Left lobe of liver (tissue), 2 donors: ENCODE results near the gene VPS18. TPM values are rescaled to one million over a fixed set of nuclear protein-coding genes. Genes with fewer than 3 reads are reported as not detected.

Experiments used
- ATAC-seq: fragments of 200-7000 bp; cut with Tn5 transposase; one replicate; pipeline ENCODE4 v1.9.1; 2020; ENCODE audit warnings: mild to moderate bottlenecking, moderate library complexity
- DNase-seq: peaks from one replicate; pipeline ENCODE4 v3.0.0-alpha.2; 2020; ENCODE audit warnings: low spot score
- total RNA-seq: library from RNA; stranded (reverse); gene quantifications from one replicate; pipeline ENCODE4 v1.2.1, GENCODE V29; 2021
- donor health status: DM: no; HTN: no; CAD: no; lungs with moderate emphysema.
- donor health status: DM: no; HTN: yes; CAD: no.

Gene VPS18
- total RNA-seq, 1 donor from 2014 or later = 10.3 TPM

DNA sequence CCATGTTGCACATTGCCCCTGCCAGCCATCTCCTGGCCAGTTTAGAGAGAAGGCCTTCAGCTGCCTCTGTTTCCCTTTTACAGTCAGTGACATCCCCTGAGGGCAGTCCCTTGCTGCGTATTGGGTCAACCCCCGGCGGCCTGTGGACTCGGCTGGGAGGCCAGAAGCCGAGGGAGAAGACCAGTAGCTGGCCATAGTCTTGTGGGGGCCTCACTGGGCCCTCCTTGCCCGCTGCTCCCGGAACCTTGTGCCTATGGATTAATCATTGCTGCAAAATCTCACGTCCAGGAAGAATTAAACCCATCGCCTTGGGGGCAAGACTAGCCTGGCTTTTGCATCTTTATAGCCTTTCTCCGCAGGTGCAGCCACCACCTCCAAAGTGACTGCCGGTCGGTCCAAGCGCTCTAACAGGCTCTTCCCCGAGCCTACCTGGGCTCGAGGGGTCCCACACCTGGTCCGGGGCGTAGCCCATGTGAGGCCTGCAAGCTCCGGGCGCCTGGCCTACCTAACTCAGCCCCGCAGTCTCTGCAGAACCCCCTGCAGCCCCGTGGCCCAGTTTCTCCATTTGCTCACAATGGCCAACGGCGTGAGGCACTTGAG lies 58.2 kb downstream of the VPS18 start:
- DNase-seq (no peak), ATAC-seq (peak; percentile 23)

- ATAC-seq (peak; percentile 83), DNase-seq (peak; percentile 99)
Measured at GRCh38 chr15:40952901-40953712, 58.9 kb downstream of the VPS18 start, which contains the start of gene CHAC1. Gene CHAC1 (plus strand): TSS chr15:40953471. CDS start chr15:40953584, 113 bp downstream.

Other genes starting within 250 kb of the VPS18 start
- gene RAD51, start 199.3 kb upstream of the VPS18 start, total RNA-seq = 0.38 TPM
- gene RMDN3, start 139.2 kb upstream of the VPS18 start, total RNA-seq = 47.3 TPM
- 106 TPM for gene GCHFR, start 130.4 kb upstream of the VPS18 start, total RNA-seq
- gene C15orf62, start 124.5 kb upstream of the VPS18 start, total RNA-seq = 1.0 TPM
- 19.9 TPM for gene ZFYVE19, start 87.4 kb upstream of the VPS18 start, total RNA-seq
- 31.3 TPM for gene DNAJC17, start 87.0 kb upstream of the VPS18 start, total RNA-seq
- gene PPP1R14D, start 65.7 kb upstream of the VPS18 start, total RNA-seq = not detected
- 1.6 TPM for gene SPINT1, start 50.4 kb upstream of the VPS18 start, total RNA-seq
- gene RHOV, start 20.2 kb upstream of the VPS18 start, total RNA-seq = not detected
- gene DLL4, start 34.9 kb downstream of the VPS18 start, total RNA-seq = 3.7 TPM
- 1.1 TPM for gene CHAC1, start 59.0 kb downstream of the VPS18 start, total RNA-seq
- 10.4 TPM for gene INO80, start 221.8 kb downstream of the VPS18 start, total RNA-seq